NCI-H1048 (cell line): Measurements from ENCODE around the gene GDF2.

Experiments
- DNase-seq: peaks from one replicate; lab custom pipeline; 2025; lab: John Stamatoyannopoulos, UW

The GDF2 gene

DNA sequence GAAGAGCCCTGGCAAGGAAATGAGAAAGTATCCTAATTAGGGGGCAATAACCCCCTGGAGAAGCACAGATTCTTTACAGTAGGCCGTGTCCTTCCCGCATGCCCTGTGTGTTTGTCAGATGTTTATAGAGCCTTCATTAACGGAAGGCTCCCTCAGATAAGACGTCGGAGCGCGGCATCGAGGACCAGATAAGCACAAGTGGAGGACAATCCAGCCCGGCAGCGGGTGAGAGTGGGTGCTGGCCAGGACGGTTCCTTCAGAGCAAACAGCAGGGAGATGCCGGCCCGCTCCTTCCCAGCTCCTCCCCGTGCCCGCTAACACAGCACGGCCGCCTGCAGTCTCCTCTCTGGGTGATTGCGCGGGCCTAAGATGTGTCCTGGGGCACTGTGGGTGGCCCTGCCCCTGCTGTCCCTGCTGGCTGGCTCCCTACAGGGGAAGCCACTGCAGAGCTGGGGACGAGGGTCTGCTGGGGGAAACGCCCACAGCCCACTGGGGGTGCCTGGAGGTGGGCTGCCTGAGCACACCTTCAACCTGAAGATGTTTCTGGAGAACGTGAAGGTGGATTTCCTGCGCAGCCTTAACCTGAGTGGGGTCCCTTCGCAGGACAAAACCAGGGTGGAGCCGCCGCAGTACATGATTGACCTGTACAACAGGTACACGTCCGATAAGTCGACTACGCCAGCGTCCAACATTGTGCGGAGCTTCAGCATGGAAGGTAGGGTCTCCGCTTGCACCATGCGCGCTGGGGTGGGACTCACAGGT, at the start of gene GDF2:
Gene GDF2 (plus strand): TSS at position 155 of the 762 bp plus-strand sequence. CDS start 215 bp downstream, at position 370.
- no peak for DNase-seq

DNA sequence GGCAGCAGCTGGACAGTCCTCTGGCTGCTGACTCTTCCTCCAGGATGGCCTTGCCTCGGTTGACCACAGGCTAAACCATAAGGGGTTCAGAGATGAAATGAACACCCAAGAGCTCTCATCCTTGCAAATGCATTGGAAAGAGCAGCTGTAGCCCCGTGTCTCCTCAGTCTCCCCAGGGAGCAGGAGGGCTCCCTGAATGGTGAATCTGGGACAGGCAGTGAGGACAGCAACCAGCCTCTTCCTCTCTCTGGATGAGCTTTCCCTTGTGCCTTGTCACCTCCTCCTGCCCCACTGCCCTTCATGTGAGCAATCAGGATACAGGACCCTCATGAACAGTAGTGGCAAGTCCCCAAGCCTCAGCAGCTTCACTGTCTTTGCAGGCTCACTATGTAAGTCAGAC, 46.2 kb upstream of the GDF2 start:
- no peak for DNase-seq

DNA sequence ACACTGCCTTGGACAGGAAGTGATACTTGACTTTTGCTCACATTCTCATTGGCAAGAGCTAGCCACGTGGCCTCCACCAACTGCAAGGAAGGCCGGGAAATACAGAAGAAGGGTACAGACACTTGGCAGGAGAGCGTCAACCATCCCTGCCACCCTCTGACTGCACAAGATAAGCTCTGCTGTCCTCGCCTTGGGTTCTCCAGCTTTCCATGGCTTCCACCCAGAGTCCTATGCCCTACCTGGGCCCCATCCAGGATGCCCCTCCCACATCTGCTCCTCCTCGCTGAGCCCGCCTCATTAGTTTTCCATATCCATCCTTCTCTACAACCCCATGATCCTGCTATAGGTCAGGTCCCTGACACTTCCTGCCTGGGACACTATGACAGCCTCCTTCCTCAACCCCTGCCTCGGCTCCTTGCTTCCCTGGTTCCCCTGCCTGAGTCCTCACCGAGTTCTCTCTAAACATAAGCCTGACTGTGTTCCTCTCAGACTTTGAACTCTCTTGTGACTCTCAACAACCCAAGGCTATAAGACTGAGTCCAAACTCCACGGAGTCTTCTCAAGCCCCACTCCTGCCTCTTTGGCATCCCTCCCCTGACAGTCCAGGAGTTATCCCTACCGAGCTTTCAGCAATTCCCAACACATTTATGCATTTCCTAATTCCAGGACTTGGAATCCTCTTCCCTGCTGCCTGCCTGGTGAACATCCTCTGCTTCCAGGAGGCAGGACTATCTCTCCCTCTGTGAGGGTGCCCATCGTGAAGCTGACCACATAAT, 45.5 kb upstream of the GDF2 start:
- DNase-seq: no peak

DNA sequence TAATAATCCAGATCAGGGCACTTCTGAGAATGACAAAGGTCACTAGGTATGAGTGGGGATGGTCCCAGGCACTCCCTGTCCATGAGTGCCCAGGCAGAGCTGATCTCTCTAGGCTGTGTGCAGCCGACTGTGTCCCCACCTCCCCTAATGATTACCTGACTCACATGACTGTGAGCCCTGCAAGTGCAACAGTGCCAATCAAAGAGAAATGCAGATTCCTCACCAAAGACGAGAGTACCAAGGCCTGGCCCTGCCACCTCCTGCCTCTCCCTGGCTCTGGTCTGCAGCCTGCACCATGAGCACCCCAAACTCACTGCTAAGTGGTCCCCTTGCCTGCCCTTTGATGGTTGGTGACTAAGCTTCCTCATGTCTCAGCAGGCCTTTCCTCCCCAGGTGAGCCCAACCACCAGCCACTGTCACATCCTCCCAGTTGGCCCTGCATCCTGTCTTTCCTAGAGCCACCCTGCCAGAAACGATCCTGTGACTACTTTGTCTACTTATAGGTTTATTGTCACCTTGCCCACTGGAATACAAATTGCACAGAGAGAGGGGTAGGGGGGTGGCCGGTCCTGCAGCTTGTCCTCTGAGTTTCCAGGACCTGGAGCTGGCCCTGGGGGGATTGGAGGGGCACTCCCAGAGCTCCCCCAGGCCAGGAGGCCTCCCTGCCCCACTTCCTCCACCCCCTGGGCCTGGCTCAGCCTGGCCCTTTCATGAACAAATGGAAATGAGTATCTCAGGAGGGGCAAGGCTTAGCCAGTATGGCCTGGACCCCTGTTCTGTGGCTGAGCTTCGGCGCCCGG, 44.7 kb upstream of the GDF2 start:
- DNase-seq: no peak

DNA sequence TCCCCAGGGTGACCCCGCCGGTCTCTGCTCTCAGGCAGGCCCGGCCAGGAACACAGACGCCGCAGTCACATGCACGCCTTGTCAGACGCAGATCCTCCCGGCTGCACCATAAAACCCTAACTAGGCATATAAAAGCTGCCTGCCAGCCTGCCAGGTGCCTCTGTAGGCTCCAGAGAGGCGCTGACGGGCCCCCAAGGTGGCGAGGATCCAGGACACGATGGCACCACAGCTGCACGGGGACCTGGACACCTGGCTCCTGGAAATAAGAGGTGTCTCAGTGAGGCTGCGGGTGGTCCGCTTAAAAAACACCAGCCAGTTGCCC, 44.1 kb upstream of the GDF2 start:
- no peak for DNase-seq

DNA sequence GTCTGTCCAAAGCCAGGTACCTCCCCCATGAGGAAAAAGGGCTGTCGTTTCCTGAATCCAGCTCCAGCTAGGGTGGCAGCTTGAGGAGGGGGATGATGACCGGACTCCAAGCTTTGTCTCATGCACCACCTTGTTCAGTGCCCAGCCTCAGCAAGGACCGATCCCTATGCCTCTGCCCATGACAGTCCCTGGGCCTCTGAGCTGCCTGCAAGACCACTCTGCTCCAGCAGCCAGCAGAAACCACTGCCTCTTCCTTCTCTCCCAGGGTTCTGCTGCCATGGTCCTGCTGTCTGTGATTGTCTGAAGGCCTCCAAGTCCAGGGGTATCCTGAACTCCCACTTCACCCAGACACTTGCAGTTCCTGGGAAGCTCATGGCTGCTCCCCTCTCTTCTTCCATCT, 43.5 kb upstream of the GDF2 start:
- no peak for DNase-seq

DNA sequence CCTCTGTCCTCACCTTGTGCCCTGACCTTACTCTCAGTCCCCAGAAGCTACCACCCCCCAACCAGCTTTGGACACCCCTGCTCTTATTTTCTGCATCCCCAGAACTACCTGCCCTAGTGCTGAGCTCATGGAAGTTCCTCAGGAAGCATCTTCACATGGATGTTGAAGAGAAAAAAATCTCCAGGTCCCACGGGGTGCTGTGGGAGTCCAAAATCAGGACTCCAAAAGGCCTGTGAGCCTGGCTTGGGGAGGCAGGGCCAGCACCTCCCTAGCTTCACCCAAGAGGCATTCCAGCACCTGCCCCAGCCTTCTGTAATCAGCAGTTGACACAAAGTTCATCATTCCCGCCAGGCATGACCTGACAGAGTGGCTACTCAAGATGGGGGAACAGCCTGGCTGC, 43.0 kb upstream of the GDF2 start:
- no peak for DNase-seq

DNA sequence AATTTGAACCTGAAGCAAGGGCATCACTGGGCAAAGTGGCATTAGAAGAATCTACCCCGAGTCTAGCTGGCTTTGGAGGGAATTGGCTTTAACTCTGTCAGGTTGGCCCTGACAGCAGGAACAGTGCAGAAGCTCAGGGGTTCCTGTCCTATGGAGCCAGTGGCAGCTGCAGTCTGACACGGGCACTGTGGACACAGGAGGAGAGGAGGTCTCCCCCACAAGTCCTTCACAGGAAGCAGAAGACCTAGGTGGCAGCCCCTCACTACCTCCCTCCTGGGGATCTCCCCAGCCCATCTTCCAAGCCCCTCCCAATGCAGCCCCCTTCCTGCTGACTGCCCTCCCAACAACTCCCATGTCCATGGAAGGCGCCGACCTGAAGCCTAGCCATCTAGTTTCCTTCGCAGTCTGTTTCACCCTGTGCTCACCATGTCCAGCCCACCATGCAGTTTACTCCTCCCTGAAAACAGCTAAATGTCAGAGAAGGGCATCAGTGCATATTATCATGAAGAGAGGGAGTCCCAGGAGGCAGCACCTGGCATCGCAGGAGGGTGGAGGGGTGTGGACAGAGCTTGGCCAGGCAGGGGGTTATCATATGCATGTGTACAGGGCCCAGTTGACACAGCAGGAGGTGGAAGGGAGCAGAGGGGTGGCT, 40.1 kb upstream of the GDF2 start:
- DNase-seq: no peak

DNA sequence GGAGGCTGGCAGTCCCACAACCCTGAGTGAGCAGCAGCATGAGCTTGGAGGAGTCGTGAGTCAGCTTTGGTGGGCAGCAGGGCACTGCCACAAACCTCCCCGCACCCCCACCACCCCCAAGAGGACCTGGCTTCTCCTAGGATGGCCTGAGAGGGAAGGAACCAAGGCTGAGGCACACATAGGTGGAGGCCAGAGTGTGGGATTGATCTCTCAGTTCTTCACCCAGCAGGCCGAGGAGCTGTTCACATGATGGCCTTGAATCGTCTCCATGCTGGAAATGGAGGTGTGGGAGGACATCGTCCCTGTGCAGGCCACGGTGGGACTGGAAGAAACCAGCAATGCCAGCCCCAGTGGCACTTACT, 39.6 kb upstream of the GDF2 start:
- DNase-seq: no peak

DNA sequence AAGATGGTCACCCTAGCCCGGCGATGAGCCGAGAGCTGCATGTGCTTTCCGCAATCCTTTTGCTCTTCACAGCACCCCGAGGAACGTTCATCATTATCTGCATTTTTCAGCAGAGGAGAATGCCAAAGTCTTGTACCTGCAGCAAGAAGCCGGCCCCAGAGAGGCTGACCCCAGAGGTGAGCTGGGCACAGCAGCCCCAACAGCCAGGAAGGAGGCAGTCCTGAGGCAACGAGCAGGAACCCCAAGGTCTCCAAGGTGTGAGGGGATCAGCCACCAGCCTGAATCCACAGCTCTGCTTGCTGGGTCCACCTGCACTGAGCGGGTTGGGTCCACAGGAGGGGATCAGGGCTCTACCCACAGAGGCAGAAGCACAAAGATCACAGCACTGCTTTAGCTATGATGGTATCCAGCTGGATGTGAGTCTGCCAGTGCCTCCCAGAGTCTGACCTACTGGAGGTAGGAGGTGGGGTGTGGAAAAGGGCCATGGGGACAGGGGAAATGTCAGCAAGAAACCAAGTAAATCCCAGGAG, 39.1 kb upstream of the GDF2 start:
- no peak for DNase-seq

DNA sequence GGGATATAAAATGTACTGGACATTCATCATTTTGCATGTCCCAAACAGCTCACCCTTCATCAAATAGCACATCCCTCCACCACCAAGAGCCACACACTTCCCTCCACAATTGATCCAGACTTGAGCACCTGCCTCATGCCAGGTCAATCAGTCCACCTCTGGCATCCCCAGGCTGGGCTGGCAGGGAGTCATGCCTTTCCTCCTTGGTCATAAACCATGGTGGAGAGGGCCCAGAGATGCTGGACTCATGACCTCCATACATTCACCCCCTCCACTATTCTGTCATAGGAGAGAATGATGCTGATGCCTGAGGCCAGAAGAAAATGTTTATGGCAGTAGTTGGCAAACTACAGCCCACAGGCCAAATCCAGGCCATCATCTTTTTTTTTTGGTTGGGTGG, 38.4 kb upstream of the GDF2 start:
- no peak for DNase-seq

DNA sequence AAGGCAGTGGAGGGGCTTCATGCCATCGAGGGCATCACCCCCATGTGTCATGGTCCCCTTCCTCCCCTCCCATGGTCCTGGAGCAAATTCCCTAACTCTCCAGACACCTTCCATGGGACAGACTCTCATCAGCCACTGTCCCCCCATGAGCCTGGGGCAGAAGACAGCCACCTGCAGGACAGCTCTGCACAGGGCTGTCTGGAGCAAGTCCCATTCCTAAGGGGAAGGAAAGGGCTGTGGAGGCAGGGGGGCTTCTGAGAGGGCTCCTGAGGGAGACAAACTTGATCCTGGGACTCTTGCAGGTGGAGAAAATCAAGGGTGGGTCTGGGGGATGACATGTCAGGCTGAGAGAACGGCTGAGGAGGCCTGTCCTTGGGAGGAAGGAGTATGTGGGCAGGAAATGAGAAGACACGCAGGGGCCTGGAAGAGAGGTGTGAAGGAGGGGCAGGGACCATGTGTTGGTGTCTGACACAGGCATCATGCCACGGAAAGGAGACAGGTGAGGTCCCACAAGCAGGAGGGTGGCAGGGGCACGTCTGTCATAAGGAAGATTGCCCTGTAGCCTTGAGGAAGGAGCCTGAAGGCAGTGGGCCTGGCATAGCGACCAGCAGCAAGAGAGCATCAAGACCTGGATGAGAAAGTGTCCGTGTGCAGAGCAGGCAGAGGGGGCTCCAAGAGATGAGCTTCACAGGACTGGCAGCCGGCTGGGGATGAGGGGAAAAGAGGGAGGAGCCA, 36.7 kb upstream of the GDF2 start:
- DNase-seq: no peak

DNA sequence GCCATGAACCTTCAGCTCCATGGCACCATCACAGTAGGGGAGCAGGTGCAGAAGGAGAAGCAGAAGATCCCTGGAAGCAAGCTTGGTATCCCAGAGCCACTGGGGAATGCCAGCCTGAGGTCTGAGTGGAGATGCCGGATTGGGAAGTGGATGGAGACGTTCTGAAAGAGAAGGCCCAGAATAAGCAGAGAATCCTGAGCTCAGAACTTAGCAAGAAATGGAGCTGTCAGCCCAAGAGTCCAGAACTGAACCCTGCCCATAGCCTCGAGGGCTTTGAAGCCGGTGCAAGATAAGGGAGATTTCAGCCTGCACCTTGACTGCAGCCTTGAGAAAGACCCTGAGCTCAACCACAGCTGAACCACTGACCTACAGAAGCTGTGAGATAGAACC, 36.1 kb upstream of the GDF2 start:
- DNase-seq: no peak

DNA sequence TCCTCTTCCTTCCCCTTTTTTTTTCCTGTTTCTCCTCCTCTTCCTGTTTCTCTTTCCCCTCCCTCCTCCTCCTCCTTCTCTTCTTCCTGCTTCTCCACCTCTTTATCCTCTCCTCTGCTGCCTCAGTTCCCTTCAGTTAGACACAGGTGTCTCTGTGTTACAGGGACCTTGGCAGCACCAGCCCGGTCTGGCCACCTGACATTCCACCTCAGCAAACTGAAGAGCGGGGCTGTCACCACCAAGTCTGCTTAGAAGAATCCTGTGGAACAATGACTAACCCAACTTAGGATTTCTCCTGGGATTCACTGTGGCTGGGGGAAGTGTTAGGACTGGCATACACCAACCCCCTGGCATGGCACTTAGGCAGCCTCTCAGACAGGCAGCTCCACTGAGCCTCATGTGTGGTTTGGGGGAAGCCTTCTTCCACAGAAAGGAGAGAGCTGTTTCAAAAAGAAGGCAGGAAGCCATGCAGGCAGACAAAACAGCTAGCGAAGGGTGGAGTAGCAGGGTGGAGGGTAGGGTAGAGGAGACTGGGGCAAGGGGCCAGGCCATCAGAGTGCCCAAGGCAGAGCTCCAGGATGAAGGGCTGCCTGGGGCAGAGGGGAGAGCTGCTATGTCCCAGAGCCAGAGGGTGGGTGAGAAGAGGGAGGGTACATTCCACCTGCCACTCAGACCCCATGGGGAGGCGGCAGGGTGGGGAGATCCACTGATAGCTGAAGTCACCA, 35.5 kb upstream of the GDF2 start:
- no peak for DNase-seq

DNA sequence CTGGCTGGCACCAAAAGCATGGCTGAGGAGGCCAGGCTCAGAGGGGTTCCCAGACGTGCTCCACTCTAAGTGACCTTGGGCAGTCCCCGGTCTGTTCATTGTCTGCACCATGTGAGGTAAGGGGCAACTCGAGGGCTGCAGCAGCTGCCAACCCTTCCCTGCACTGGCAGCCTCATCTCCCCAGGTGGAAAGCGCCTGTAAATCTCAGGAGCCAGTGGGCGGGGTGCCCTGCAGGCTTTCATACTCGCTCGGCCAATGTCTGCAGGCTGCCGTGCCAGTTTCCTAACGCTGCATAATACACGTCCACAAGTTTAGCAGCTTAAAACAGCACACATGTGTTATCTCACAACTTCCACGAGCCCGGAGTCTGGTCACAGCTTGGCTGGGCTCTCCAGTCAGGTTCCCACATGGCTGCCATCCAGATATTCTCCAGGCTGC, 34.9 kb upstream of the GDF2 start:
- DNase-seq: no peak

DNA sequence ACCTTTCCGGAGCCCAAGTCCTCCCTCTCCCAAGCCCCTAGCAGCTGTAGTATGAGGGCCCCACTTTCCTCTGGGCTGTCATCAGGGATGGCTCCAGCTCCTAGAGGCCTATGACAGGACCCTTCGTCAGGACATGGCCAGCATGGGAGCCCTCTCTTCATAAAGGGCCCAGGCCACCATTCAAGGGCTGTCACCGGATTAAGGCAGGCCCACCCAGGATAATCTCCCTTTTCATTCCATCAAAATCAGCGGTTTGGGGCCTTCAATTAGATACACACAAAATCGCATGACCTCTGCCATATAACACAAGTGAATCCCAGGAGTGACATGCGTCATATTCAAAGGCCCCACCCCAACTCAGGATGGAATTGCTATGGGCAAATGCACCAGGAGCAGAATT, 34.4 kb upstream of the GDF2 start:
- no peak for DNase-seq

DNA sequence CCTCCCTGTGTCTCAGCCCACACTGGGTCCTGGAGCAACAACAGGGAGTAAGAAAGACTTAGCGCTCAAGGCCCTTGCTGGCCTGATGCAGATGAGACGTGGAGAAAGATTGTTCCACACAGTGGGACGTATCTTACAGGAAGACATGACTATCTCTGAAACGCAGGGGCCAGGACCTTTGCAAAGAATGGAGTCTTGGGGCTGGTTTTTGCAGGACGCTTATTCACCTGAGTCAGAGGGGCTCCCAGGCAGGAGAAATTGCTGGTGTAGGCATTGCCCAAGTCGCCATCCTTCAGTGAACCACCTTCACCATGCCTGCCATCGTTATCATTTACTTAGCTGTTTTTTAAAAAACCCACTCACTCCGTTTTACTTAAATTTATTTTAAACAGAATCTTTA, 34.0 kb upstream of the GDF2 start:
- no peak for DNase-seq

DNA sequence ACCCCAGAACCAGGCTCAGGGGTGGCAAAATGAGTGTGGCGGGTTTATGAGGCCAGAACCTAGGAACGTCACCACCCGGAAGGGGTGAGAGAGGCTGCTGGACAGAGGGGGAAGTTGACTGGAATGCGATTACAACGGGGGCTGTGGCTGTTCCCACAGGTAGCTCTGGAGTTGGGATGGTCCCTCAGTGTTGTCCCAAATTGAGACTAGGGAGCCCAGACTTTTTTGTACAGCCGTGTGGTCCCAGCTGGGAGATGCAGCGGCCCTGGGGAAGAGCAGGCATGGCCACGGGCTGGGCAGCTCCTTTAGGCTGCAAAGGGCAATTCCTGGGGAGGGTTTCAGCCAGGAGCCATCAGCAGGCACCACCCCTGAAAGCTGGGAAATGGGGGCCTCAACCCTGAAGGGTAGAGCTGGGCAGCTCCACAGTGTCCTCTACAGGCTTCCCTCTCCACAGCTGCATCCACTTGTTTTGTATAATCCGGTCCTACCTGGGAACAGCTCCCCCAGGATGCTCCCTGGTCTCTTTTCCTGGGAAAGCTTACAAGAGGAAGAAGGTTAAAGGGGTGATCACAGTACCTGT, 33.2 kb upstream of the GDF2 start:
- no peak for DNase-seq

DNA sequence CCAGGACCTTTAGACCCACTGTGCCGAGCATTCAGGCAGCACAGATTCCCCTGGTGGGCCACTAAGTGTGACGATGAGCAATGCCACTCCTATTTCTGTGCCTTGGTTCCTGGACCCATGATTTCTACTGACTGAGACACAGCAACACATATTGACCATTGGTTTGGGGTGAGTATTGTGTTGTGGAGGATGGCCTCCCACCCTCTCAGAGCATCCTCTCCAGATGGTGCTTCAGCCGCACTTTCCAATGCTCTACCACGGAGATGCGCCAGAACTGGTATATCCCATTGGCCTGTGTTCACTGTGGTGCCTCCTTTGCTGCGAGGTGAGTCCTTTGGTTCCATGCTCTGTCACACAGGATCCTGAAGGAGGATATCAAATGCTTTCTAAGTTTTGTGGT, 32.3 kb upstream of the GDF2 start:
- no peak for DNase-seq

DNA sequence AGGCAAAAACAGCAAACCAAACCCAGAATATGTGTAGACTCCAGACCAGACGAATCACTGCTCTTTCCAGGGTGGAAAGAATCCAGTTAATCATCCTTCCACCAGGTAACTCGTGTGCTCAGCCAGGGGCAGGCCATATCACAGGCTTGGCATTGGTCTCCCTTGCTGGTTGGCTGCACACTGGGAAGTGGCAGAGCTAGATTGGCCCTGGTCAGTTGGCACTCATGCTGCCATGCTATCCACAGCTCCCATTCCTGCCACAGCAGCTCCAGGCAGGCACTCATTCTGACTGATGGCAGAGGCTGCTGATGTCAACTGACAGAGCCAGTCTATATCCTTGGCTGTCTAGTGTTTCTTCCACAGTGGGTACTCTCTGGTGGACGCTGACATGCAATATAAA, 31.9 kb upstream of the GDF2 start:
- DNase-seq: no peak

DNA sequence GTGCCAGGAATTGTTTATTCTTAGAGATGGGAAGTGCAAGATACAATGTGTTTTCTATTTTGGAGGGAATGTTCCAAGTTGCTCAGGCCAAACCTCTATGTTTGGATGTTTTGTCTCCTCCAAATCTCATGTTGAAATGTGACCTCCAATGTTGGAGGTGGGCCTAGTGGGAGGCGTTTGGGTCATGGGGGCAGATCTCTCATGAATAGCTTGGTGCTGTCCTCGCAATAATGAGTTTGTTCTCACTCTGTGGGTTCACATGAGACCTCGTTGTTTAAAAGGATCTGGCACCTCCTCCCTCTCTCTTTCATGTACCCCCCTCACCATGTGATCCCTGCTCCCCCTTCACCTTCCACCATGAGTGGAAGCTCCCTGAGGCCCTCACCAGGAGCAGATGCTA, 30.6 kb upstream of the GDF2 start:
- no peak for DNase-seq
